Measurements from ENCODE around the gene UBL4A. TPM values are rescaled to one million over a fixed set of nuclear protein-coding genes. Genes with fewer than 3 reads are reported as not detected.
A peak's percentile ranks its signal among the peaks of the same experiment; 100 is the strongest.

The UBL4A gene
- total RNA-seq, 1 experiment from 2014 or later = 41.3 TPM

GRCh38 chrX:154460326-154460725 is 26.1 kb downstream of the UBL4A start:
- Mint-ChIP-seq H3K27me3 (ENCODE audit: unreplicated experiment) (no peaks in the 10 kb centered on the region), H3K4me3 (ENCODE audit: low read depth, unreplicated experiment) (peak overlapping the region; percentile 67), H3K36me3 (ENCODE audit: insufficient read depth, unreplicated experiment) (peaks cover 45% of the 10 kb centered on the region), H3K27ac (ENCODE audit: unreplicated experiment) (no peak overlapping the region), H3K9me3 (ENCODE audit: low read depth, unreplicated experiment) (no peaks in the 10 kb centered on the region), H3K4me1 (ENCODE audit: low read depth, unreplicated experiment) (peaks cover 17% of the 10 kb centered on the region)
- CTCF ChIA-PET = no interaction called here
- no TSS peak for BruUV-seq (replicated peaks)
- TF ChIP-seq CTCF (IDR thresholded peaks at IDR 0.05; ENCODE audit: unreplicated experiment) = no peak
- DNase-seq = no peak
- intact Hi-C loops (cut with micrococcal nuclease; ENCODE audit: unreplicated experiment) = no loop called here

- Mint-ChIP-seq H3K4me3 (ENCODE audit: low read depth, unreplicated experiment) (peak overlapping the region; percentile 67), H3K27me3 (ENCODE audit: unreplicated experiment) (no peaks in the 10 kb centered on the region), H3K9me3 (ENCODE audit: low read depth, unreplicated experiment) (no peaks in the 10 kb centered on the region), H3K27ac (ENCODE audit: unreplicated experiment) (no peak overlapping the region), H3K4me1 (ENCODE audit: low read depth, unreplicated experiment) (peaks cover 17% of the 10 kb centered on the region), H3K36me3 (ENCODE audit: insufficient read depth, unreplicated experiment) (peaks cover 44% of the 10 kb centered on the region)
- intact Hi-C loops (cut with micrococcal nuclease; ENCODE audit: unreplicated experiment) = no loop called here
- DNase-seq = no peak
- BruUV-seq (replicated peaks) = no TSS peak
- TF ChIP-seq CTCF (IDR thresholded peaks at IDR 0.05; ENCODE audit: unreplicated experiment) = no peak
- CTCF ChIA-PET = interaction anchor here (1.3 kb wide), 1 partner anchor 89 kb away, joined by 3 read pairs; no protein-coding TSS in a partner anchor
Observed at GRCh38 chrX:154459832-154460231, 26.6 kb downstream of the UBL4A start.

GRCh38 chrX:154458954-154459778 is 27.2 kb downstream of the UBL4A start:
- CTCF ChIA-PET = interaction anchor here (1.3 kb wide), 1 partner anchor 90 kb away, joined by 3 read pairs; no protein-coding TSS in a partner anchor
- H3K36me3 Mint-ChIP-seq (ENCODE audit: insufficient read depth, unreplicated experiment) = peaks cover 39% of the 10 kb centered on the region
- intact Hi-C loops (cut with micrococcal nuclease; ENCODE audit: unreplicated experiment) = no loop called here
- peaks cover 17% of the 10 kb centered on the region for H3K4me1 Mint-ChIP-seq (ENCODE audit: low read depth, unreplicated experiment)
- peak; percentile 52 for DNase-seq
- peak overlapping the region; percentile 44 for H3K27ac Mint-ChIP-seq (ENCODE audit: unreplicated experiment)
- TF ChIP-seq CTCF (IDR thresholded peaks at IDR 0.05; ENCODE audit: unreplicated experiment) = no peak
- peak overlapping the region; percentile 67 for H3K4me3 Mint-ChIP-seq (ENCODE audit: low read depth, unreplicated experiment)
- H3K9me3 Mint-ChIP-seq (ENCODE audit: low read depth, unreplicated experiment) = no peaks in the 10 kb centered on the region
- no TSS peak for BruUV-seq (replicated peaks)
- no peaks in the 10 kb centered on the region for H3K27me3 Mint-ChIP-seq (ENCODE audit: unreplicated experiment)

- BruUV-seq (replicated peaks) = TSS peak; percentile 32
- Mint-ChIP-seq H3K4me1 (ENCODE audit: low read depth, unreplicated experiment) (peaks cover 17% of the 10 kb centered on the region), H3K27ac (ENCODE audit: unreplicated experiment) (peak within 1 kb of the TSS; percentile 98), H3K36me3 (ENCODE audit: insufficient read depth, unreplicated experiment) (peaks cover 39% of the 10 kb centered on the region), H3K9me3 (ENCODE audit: low read depth, unreplicated experiment) (no peaks in the 10 kb centered on the region), H3K4me3 (ENCODE audit: low read depth, unreplicated experiment) (peak within 1 kb of the TSS; percentile 87), H3K27me3 (ENCODE audit: unreplicated experiment) (no peaks in the 10 kb centered on the region)
- CTCF ChIA-PET = interaction anchor here (1.3 kb wide), 1 partner anchor 90 kb away, joined by 3 read pairs; no protein-coding TSS in a partner anchor
- intact Hi-C loops (cut with micrococcal nuclease; ENCODE audit: unreplicated experiment) = no loop called here
- DNase-seq = peak; percentile 74
- no peak for TF ChIP-seq CTCF (IDR thresholded peaks at IDR 0.05; ENCODE audit: unreplicated experiment)
Observed at GRCh38 chrX:154458116-154458953, 28.1 kb downstream of the UBL4A start, which contains the start of gene PLXNA3. Gene PLXNA3, plus strand, starts transcription at chrX:154458281. Its CDS starts 1,903 bp downstream, at chrX:154460184.

Measured in Calu3 (cell line).